ENCODE measurements around the gene DSTN.

Gene DSTN

GRCh38 chr20:17624551-17625245, 54.8 kb downstream of the DSTN start:
- no peak overlapping the region for H3K27ac ChIP-seq
- TF ChIP-seq, protein P1, sequence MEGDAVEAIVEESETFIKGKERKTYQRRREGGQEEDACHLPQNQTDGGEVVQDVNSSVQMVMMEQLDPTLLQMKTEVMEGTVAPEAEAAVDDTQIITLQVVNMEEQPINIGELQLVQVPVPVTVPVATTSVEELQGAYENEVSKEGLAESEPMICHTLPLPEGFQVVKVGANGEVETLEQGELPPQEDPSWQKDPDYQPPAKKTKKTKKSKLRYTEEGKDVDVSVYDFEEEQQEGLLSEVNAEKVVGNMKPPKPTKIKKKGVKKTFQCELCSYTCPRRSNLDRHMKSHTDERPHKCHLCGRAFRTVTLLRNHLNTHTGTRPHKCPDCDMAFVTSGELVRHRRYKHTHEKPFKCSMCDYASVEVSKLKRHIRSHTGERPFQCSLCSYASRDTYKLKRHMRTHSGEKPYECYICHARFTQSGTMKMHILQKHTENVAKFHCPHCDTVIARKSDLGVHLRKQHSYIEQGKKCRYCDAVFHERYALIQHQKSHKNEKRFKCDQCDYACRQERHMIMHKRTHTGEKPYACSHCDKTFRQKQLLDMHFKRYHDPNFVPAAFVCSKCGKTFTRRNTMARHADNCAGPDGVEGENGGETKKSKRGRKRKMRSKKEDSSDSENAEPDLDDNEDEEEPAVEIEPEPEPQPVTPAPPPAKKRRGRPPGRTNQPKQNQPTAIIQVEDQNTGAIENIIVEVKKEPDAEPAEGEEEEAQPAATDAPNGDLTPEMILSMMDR (IDR thresholded peaks at IDR 0.05): no peak
- peak; percentile 16 to 64 for DNase-seq
- H3K4me1 ChIP-seq: no peaks in the 10 kb centered on the region
- H3K27me3 ChIP-seq: no peaks in the 10 kb centered on the region
- intact Hi-C loops (cut with DNase I; ENCODE audit: low total_unique reads): no loop called here
- H3K4me3 ChIP-seq: no peak overlapping the region
- peaks cover 51 to 100% (median 92%) of the 10 kb centered on the region in 3 donors for H3K36me3 ChIP-seq
- no peaks in the 10 kb centered on the region for H3K9me3 ChIP-seq

DNA sequence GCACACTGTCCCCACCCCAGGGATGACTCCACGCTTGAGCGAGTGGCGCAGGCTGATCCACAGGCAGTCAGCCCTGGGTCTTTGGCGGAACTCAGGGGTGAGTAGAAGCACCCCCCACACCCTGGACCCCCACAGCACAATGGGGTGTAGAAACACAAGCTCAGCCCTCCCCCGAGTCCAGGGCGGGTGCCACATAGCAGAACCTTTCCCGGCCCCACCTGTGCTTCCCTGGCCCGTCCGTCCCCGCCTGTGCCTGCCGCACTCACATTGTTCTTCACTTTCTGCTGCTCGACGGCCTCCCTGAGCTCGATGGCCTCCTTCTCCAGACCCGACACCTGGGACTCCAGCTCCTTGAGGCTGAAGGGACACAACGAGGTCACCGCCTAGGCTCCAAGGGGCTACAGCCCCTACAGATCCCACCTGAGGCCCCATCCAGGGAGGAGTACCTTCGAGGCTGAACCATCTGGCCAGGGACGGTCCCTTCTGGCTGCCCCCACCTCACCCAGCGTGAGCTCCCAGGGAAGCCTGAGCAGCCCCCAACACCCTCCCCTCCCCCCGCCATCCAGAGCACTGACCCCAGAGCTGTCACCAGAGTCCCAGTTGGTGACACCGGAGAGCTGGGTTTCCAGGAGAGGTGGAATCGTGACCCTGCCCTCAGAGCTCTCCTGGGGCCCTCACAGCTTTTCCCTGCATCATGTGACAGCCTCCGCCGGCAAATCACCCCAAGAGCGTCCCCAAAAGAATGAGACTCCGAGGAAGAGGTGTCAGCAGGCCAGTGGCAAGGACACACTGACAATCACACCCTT, 55.6 kb downstream of the DSTN start:
- no peaks in the 10 kb centered on the region for H3K27me3 ChIP-seq
- peaks cover 48 to 100% (median 92%) of the 10 kb centered on the region in 3 donors for H3K36me3 ChIP-seq
- peak; percentile 19 to 64 for DNase-seq
- no peak overlapping the region for H3K4me3 ChIP-seq
- intact Hi-C loops (cut with DNase I; ENCODE audit: low total_unique reads): no loop called here
- no peaks in the 10 kb centered on the region for H3K9me3 ChIP-seq
- H3K27ac ChIP-seq: no peak overlapping the region
- TF ChIP-seq, protein P1 (IDR thresholded peaks at IDR 0.05): no peak
- H3K4me1 ChIP-seq: no peaks in the 10 kb centered on the region

DNA sequence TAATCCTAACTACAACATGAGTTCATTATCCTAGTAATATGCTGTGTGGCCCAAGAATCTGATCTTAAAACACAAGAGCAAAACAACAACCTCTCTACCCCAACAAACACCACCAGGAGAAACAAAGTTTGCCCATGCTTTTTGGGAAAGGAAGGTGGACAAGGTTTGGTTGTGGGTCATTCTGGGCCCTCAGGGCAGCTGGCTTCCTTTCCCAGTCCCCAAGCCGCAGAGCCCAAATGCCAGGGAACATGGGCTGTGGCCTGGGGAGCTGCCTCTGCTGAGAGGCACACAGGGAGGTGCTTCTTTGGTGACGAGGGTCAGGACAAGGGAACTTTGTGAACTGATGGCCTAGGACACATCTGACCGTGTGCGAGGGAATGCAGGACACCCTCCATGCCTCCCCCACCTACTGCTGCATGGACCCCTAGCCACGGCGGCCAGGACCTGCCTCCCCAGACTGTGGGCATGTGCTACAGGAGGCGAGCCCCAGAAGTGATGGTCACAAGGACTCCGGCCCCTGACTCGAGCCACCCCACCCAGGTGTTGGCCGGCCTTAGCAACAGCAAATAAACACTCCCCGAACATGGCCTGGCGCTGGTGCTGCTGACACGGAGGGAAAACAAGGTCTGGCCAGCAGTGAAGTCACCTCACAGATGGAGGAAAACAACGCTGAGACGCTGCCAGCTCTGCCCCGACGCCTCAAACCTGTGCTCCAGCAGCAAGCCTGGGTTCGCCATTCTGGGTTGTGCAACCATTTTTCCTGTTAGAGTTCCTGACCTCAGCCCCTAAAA, 56.5 kb downstream of the DSTN start:
- no peaks in the 10 kb centered on the region for H3K4me1 ChIP-seq
- no peak overlapping the region for H3K4me3 ChIP-seq
- TF ChIP-seq, protein P1 (IDR thresholded peaks at IDR 0.05): no peak
- DNase-seq: peak in 1 of 2 donors; percentile 63
- H3K36me3 ChIP-seq: peaks cover 43 to 100% (median 91%) of the 10 kb centered on the region in 3 donors
- intact Hi-C loops (cut with DNase I; ENCODE audit: low total_unique reads): no loop called here
- no peaks in the 10 kb centered on the region for H3K9me3 ChIP-seq
- no peak overlapping the region for H3K27ac ChIP-seq
- no peaks in the 10 kb centered on the region for H3K27me3 ChIP-seq

DNA sequence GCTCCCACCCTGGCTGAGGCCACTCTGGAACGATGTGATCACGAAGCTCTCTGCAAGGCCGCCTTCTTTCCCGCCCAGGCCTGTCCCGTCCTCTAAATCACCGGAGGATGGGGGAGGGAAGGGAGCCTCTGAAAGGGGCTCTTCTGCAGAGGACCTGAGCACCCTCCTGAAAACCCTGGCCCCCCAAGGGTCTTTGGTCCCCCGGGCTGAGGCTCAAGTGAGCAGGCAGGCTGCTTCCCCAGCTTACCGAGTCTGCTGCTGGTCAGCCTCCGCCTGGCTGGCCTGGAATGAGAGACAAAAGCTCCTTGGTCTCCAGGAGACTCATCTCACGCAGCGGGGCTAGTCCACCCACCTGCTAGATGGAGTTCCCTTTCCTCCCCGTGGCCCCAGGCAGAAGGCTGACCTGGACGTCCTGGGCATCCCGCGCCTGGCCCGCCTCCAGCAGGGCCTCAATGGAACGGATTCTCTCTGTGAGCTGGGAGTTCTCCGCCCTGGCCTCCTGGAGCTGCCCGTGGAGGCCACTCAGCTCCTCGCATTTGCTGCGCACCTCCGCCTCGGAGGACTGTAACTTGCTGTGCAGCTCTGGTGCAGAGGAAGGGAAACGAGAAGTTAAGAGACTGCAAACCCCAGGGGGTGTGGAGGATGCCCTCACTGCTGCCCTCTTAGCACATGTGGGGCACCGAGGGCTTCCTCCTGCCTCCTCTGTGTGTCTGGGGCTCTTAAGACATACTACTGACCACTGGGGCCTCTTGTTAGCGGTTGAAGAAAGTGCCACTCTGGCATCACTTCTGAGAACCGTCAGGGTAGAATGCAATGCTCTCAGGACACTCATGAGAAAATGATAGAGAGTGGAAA, 57.5 kb downstream of the DSTN start:
- DNase-seq: peak in 1 of 2 donors; percentile 62

More for the DNA sequence above, 57.5 kb downstream of the DSTN start:
- no peaks in the 10 kb centered on the region for H3K4me1 ChIP-seq
- peaks cover 42 to 100% (median 91%) of the 10 kb centered on the region in 3 donors for H3K36me3 ChIP-seq
- no peak overlapping the region for H3K4me3 ChIP-seq
- intact Hi-C loops (cut with DNase I; ENCODE audit: low total_unique reads): no loop called here
- TF ChIP-seq, protein P1 (IDR thresholded peaks at IDR 0.05): no peak
- H3K27me3 ChIP-seq: no peaks in the 10 kb centered on the region
- H3K9me3 ChIP-seq: no peaks in the 10 kb centered on the region
- no peak overlapping the region for H3K27ac ChIP-seq
